Activated T-cell treated with anti-CD3 and anti-CD28 coated beads, Interleukin-2, amount 50 U/mL, for 4 hours (primary cell): ENCODE data around the gene SLC25A45. TPM values are rescaled to one million over a fixed set of nuclear protein-coding genes. Genes with fewer than 3 reads are reported as not detected.

Experiments used
- total RNA-seq, 3 donors: library from RNA; stranded (reverse); gene quantifications; one replicate each; pipeline ENCODE4 v1.2.1, GENCODE V29; 2021

The SLC25A45 gene
- total RNA-seq, 3 donors from 2014 or later: 7.0 to 11.1 (median 9.5) TPM

Other genes starting within 250 kb of the SLC25A45 start
- 10 to 100 TPM; 36.8 to 51.5 (median 47.2) TPM for gene SYVN1, start 248.1 kb downstream of the SLC25A45 start, total RNA-seq
- gene SPDYC, start 212.4 kb downstream of the SLC25A45 start, total RNA-seq: not detected
- gene CAPN1, start 200.7 kb downstream of the SLC25A45 start, total RNA-seq: 10 to 100 TPM; 65.5 to 86.2 (median 81.9) TPM
- 10 to 100 TPM; 49.2 to 64.7 (median 57.6) TPM for gene POLA2, start 120.7 kb downstream of the SLC25A45 start, total RNA-seq
- gene CDC42EP2, start 67.8 kb downstream of the SLC25A45 start, total RNA-seq: 1 to 10 TPM; 1.3 to 1.9 (median 1.6) TPM
- gene DPF2, start 48.8 kb downstream of the SLC25A45 start, total RNA-seq: 10 to 100 TPM; 56.7 to 59.1 (median 58.0) TPM
- under 1 TPM; 0.46 to 0.66 (median 0.50) TPM for gene TIGD3, start 27.9 kb downstream of the SLC25A45 start, total RNA-seq
- gene FRMD8, start 4.0 kb upstream of the SLC25A45 start, total RNA-seq: 10 to 100 TPM; 43.0 to 49.2 (median 44.9) TPM
- 100 to 1,000 TPM in 2 of 3 donors, 10 to 100 TPM in 1; 95.5 to 136 (median 123) TPM for gene NEAT1, start 40.2 kb upstream of the SLC25A45 start, total RNA-seq
- gene MALAT1, start 116.4 kb upstream of the SLC25A45 start, total RNA-seq: 1,000 to 10,000 TPM; 3,100 to 4,455 (median 3,753) TPM
- gene SCYL1, start 142.4 kb upstream of the SLC25A45 start, total RNA-seq: 10 to 100 TPM; 87.6 to 94.6 (median 94.3) TPM
- gene LTBP3, start 175.7 kb upstream of the SLC25A45 start, total RNA-seq: 10 to 100 TPM; 33.1 to 40.8 (median 40.1) TPM
- gene ZNRD2, start 187.8 kb upstream of the SLC25A45 start, total RNA-seq: 100 to 1,000 TPM; 120 to 148 (median 136) TPM
- 10 to 100 TPM; 27.4 to 32.0 (median 28.6) TPM for gene FAM89B, start 189.9 kb upstream of the SLC25A45 start, total RNA-seq
- gene EHBP1L1, start 193.4 kb upstream of the SLC25A45 start, total RNA-seq: 10 to 100 TPM; 59.8 to 84.9 (median 80.1) TPM
- 1 to 10 TPM; 1.4 to 2.1 (median 1.4) TPM for gene KCNK7, start 213.2 kb upstream of the SLC25A45 start, total RNA-seq
- 10 to 100 TPM; 71.8 to 87.1 (median 74.3) TPM for gene MAP3K11, start 231.6 kb upstream of the SLC25A45 start, total RNA-seq
- 10 to 100 TPM; 55.8 to 59.7 (median 59.5) TPM for gene PCNX3, start 233.1 kb upstream of the SLC25A45 start, total RNA-seq